IMR-90 (cell line): ENCODE measurements around the gene PPP6R3. TPM values are rescaled to one million over a fixed set of nuclear protein-coding genes. Genes with fewer than 3 reads are reported as not detected.

Experiments
- ATAC-seq: fragments of 200-7000 bp; cut with Tn5 transposase; 2 replicates; pipeline ENCODE4 v1.9.1; 2020; ENCODE audit warnings: low read depth, mild to moderate bottlenecking, moderate library complexity
- BruUV-seq: library from RNA; stranded (reverse); fragments of 400-500 nt; replicated peaks from 2 replicates; lab custom pipeline; 2021; lab: Mats Ljungman, UMichigan
- CTCF ChIA-PET: fragments of 300-600 bp; formaldehyde crosslinking; extraction: SDS; loops from one replicate; lab custom pipeline; 2021; ENCODE audit warnings: antibody characterized with exemption; lab: Yijun Ruan, JAX
- POLR2A ChIA-PET: fragments of 300-600 bp; sonication (Branson Sonifier 250); formaldehyde crosslinking; loops from one replicate; lab custom pipeline; 2022; ENCODE audit warnings: antibody characterized with exemption; ENCODE audit not compliant: unreplicated experiment; lab: Charles Lee
- DNase-seq: peaks from one replicate; pipeline ENCODE4 v3.0.0; 2013
- H2AFZ ChIP-seq: replicated peaks from 2 replicates; pipeline ENCODE3; 2013; ENCODE audit warnings: low read length, mild to moderate bottlenecking; ENCODE audit not compliant: poor library complexity
- H2AK5ac ChIP-seq: 2 replicates; pipeline ENCODE4 v1.6.1; 2013; ENCODE audit warnings: low read depth, low read length, inconsistent platforms
- H2AK9ac ChIP-seq: replicated peaks from 2 replicates; pipeline ENCODE3; 2013; ENCODE audit warnings: mild to moderate bottlenecking, low read depth, low read length, moderate library complexity; ENCODE audit not compliant: poor library complexity
- H2BK120ac ChIP-seq: 2 replicates; pipeline ENCODE4 v1.6.1; 2013; ENCODE audit warnings: low read depth, low read length, inconsistent platforms
- H2BK15ac ChIP-seq: 3 replicates; pipeline ENCODE4 v1.6.1; 2013; ENCODE audit warnings: low read depth, low read length, inconsistent platforms
- H2BK20ac ChIP-seq: 2 replicates; pipeline ENCODE4 v1.6.1; 2013; ENCODE audit warnings: low read depth, mild to moderate bottlenecking, inconsistent platforms, low read length, moderate library complexity
- H2BK5ac ChIP-seq: 2 replicates; pipeline ENCODE4 v1.6.1; 2013; ENCODE audit warnings: mild to moderate bottlenecking, low read depth, low read length, inconsistent platforms; ENCODE audit not compliant: poor library complexity, severe bottlenecking
- H3K14ac ChIP-seq: replicated peaks from 2 replicates; pipeline ENCODE4 v1.6.1; 2013; ENCODE audit warnings: low read depth, low read length, inconsistent platforms
- H3K18ac ChIP-seq: 2 replicates; pipeline ENCODE4 v1.6.1; 2013; ENCODE audit warnings: low read depth, low read length, control low read depth
- H3K23ac ChIP-seq: 2 replicates; pipeline ENCODE4 v1.6.1; 2013; ENCODE audit warnings: low read depth, low read length, inconsistent platforms
- H3K27ac ChIP-seq: 2 replicates; pipeline ENCODE4 v1.5.1; 2013; ENCODE audit warnings: mild to moderate bottlenecking, control low read depth, low read length; ENCODE audit not compliant: insufficient read depth
- H3K27me3 ChIP-seq: 2 replicates; pipeline ENCODE4 v1.6.1; 2013; ENCODE audit warnings: low read length; ENCODE audit not compliant: control insufficient read depth, insufficient read depth
- H3K36me3 ChIP-seq: 2 replicates; pipeline ENCODE4 v1.6.1; 2013; ENCODE audit warnings: low read length, mixed read lengths; ENCODE audit not compliant: control insufficient read depth, insufficient read depth
- H3K4ac ChIP-seq: 2 replicates; pipeline ENCODE4 v1.6.1; 2013; ENCODE audit warnings: low read depth, low read length, inconsistent platforms
- H3K4me1 ChIP-seq: 2 replicates; pipeline ENCODE4 v1.6.1; 2013; ENCODE audit warnings: low read length, mixed read lengths; ENCODE audit not compliant: control insufficient read depth, insufficient read depth
- H3K4me2 ChIP-seq: 2 replicates; pipeline ENCODE4 v1.6.1; 2013; ENCODE audit warnings: low read depth, mild to moderate bottlenecking, control low read depth, low read length, moderate library complexity
- H3K4me3 ChIP-seq: 2 replicates; pipeline ENCODE4 v1.5.1; 2013; ENCODE audit warnings: low read depth, mild to moderate bottlenecking, control low read depth, low read length, moderate library complexity; ENCODE audit not compliant: insufficient read depth
- H3K56ac ChIP-seq: 2 replicates; pipeline ENCODE4 v1.6.1; 2013; ENCODE audit warnings: low read length, inconsistent platforms; ENCODE audit not compliant: insufficient read depth; ENCODE audit errors: extremely low read depth
- H3K79me1 ChIP-seq, 2 experiments: 2 replicates each; pipeline ENCODE4 v1.6.1; 2013; ENCODE audit warnings: low read length in 2 of 2, inconsistent platforms in 1 of 2, low read depth in 1 of 2
- H3K9ac ChIP-seq: 2 replicates; pipeline ENCODE4 v1.6.1; 2013; ENCODE audit warnings: low read depth, low read length, control low read depth
- H3K9me1 ChIP-seq: 2 replicates; pipeline ENCODE4 v1.6.1; 2013; ENCODE audit warnings: low read length, inconsistent platforms; ENCODE audit not compliant: insufficient read depth
- H3K9me3 ChIP-seq: 2 replicates; pipeline ENCODE4 v1.6.1; 2013; ENCODE audit warnings: low read length; ENCODE audit not compliant: control insufficient read depth, insufficient read depth
- H4K20me1 ChIP-seq: 2 replicates; pipeline ENCODE4 v1.6.1; 2013; ENCODE audit warnings: low read length, inconsistent platforms; ENCODE audit not compliant: insufficient read depth
- H4K5ac ChIP-seq: 2 replicates; pipeline ENCODE4 v1.6.1; 2013; ENCODE audit warnings: mild to moderate bottlenecking, low read depth, low read length, control low read depth
- H4K8ac ChIP-seq, 2 experiments: 2 replicates each; pipeline ENCODE4 v1.6.1; 2013; ENCODE audit warnings: low read depth in 2 of 2, low read length in 2 of 2, control low read depth in 1 of 2, inconsistent platforms in 1 of 2
- H4K91ac ChIP-seq: 2 replicates; pipeline ENCODE4 v1.6.1; 2013; ENCODE audit warnings: low read depth, low read length, inconsistent platforms; ENCODE audit not compliant: insufficient read depth
- BHLHE40 ChIP-seq: fragments of 150-350 bp; IDR thresholded peaks from 2 replicates; pipeline ENCODE4 v1.6.1; 2016; ENCODE audit warnings: mild to moderate bottlenecking, low read depth, low read length
- CEBPB ChIP-seq: IDR thresholded peaks from 2 replicates; pipeline ENCODE4 v1.6.1; 2012; ENCODE audit warnings: low read depth, low read length, improper control_type of control experiment
- CHD1 ChIP-seq: IDR thresholded peaks from 2 replicates; pipeline ENCODE4 v1.6.1; 2012; ENCODE audit warnings: low read depth, low read length, improper control_type of control experiment
- CTCF ChIP-seq: conservative IDR thresholded peaks from 2 replicates; pipeline ENCODE4 v1.5.1; 2012; ENCODE audit warnings: mild to moderate bottlenecking, low read depth, low read length, improper control_type of control experiment
- ELK1 ChIP-seq: fragments of 150-350 bp; IDR thresholded peaks from 2 replicates; pipeline ENCODE4 v1.6.1; 2016; ENCODE audit warnings: low read depth, mild to moderate bottlenecking, low read length, moderate library complexity, borderline replicate concordance
- FOS ChIP-seq: fragments of 150-350 bp; IDR thresholded peaks from 2 replicates; pipeline ENCODE4 v1.6.1; 2016; ENCODE audit warnings: low read depth, low read length
- MAZ ChIP-seq: IDR thresholded peaks from 2 replicates; pipeline ENCODE4 v1.6.1; 2012; ENCODE audit warnings: low read depth, mild to moderate bottlenecking, low read length, improper control_type of control experiment, moderate library complexity, borderline replicate concordance
- MXI1 ChIP-seq: IDR thresholded peaks from 2 replicates; pipeline ENCODE4 v1.6.1; 2012; ENCODE audit warnings: low read depth, mild to moderate bottlenecking, low read length, moderate library complexity, borderline replicate concordance
- NFE2L2 ChIP-seq: fragments of 150-350 bp; IDR thresholded peaks from 2 replicates; pipeline ENCODE4 v1.6.1; 2016; ENCODE audit warnings: low read depth, mild to moderate bottlenecking, low read length
- POLR2A ChIP-seq: IDR thresholded peaks from 2 replicates; pipeline ENCODE4 v1.6.1; 2012; ENCODE audit warnings: mild to moderate bottlenecking, low read depth, low read length
- RCOR1 ChIP-seq: IDR thresholded peaks from 2 replicates; pipeline ENCODE4 v1.6.1; 2012; ENCODE audit warnings: mild to moderate bottlenecking, low read length, improper control_type of control experiment; ENCODE audit not compliant: insufficient replicate concordance
- RFX5 ChIP-seq: IDR thresholded peaks from 2 replicates; pipeline ENCODE4 v1.8.0; 2012; ENCODE audit warnings: low read depth, mild to moderate bottlenecking, low read length, moderate library complexity
- WGBS, 2 experiments: methylation state at CpG; one replicate each; pipeline versions ENCODE4 v1.1.5 to v1.1.7; 2013; ENCODE audit warnings: missing lambda C conversion rate in 2 of 2; ENCODE audit not compliant: insufficient read length in 1 of 2; ENCODE audit errors: extremely low coverage in 2 of 2; 5-methylcytosine and 5-hydroxymethylcytosine counted together
- dilution Hi-C: fragments of 300-500 bp; cut with HindIII; formaldehyde crosslinking; loops from one replicate; pipeline ENCODE4 v1.14.3; 2018; ENCODE audit warnings: low sequenced_read_pairs; ENCODE audit not compliant: unreplicated experiment
- in situ Hi-C: fragments of 300-500 bp; cut with MboI; formaldehyde crosslinking; loops from 3 replicates; pipeline ENCODE4 v1.14.3; 2019; ENCODE audit warnings: low sequenced_read_pairs, inconsistent platforms, mixed read lengths
- intact Hi-C: fragments of 100-400 bp; cut with micrococcal nuclease; formaldehyde crosslinking; loops from 2 replicates; pipeline ENCODE4 v1.10.0; 2022
- polyA plus RNA-seq, 3 experiments: library from polyadenylated mRNA; depleted of rRNA; stranded (reverse); fragments of >200 nt; gene quantifications; 2 replicates each; pipeline ENCODE4 v1.2.3, GENCODE V29; 2012; ENCODE audit warnings: low replicate concordance in 1 of 3
- total RNA-seq: library from RNA; depleted of rRNA; stranded (reverse); fragments of >200 nt; gene quantifications from 2 replicates; pipeline ENCODE4 v1.2.3, GENCODE V29; 2012
- TF ChIP-seq, protein P1 (sequence below): fragments of 150-350 bp; IDR thresholded peaks from 2 replicates; pipeline ENCODE4 v1.6.1; 2017; ENCODE audit warnings: mild to moderate bottlenecking, antibody characterized with exemption, low read length, low read depth

The PPP6R3 gene
- total and polyA plus RNA-seq, 2 of the 4 experiments (the other 2 are of a cell fraction): 29.0 to 123 TPM

DNA sequence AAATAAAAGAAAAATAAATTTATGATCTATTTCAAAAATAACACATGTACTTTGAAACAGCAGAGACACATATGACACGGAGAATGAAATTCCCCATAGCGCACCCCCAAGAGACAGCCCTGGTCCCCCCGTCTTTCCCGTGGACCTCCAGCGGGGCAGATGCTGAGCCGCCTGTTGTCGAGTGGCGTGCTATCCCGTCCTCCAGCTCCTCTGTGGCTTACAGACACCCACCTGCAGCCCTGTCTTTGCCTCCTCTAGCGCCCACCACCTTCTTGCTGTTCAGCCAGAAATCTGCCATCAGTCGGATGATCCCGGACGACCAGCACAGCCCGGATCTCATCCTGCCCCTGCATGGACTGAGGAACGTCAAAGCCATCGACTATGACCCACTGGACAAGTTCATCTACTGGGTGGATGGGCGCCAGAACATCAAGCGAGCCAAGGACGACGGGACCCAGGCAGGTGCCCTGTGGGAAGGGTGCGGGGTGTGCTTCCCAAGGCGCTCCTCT is 44.4 kb upstream of the PPP6R3 start:
- no peaks in the 10 kb centered on the region for H3K4me1 ChIP-seq
- no peak overlapping the region for H2AFZ ChIP-seq
- H3K36me3 ChIP-seq: peaks cover 52% of the 10 kb centered on the region
- H4K5ac ChIP-seq: no peak overlapping the region
- H4K8ac ChIP-seq: no peak overlapping the region
- 90% methylated on average over 14 of the region's 22 CpGs; no CpG with 5 or more reads in 1 of the 2 experiments for WGBS, 2 experiments
- H3K9me1 ChIP-seq: peaks cover 11% of the 10 kb centered on the region; the same call in 1 of the 2 replicates
- H2AK9ac ChIP-seq: no peak overlapping the region
- no peak overlapping the region for H3K4me2 ChIP-seq
- H2BK5ac ChIP-seq: no peak overlapping the region
- H2BK15ac ChIP-seq: no peak overlapping the region
- H3K79me1 ChIP-seq: peaks cover 0 to under 1% of the 10 kb centered on the region in 2 experiments; a peak in 1 of 4 replicates
- TF ChIP-seq ELK1 (no peak), BHLHE40 (no peak), RCOR1 (no peak), CEBPB (no peak), RFX5 (no peak), FOS (no peak), MAZ (no peak), NFE2L2 (no peak), CHD1 (no peak), POLR2A (no peak), CTCF (no peak), MXI1 (no peak)
- TF ChIP-seq, protein P1, sequence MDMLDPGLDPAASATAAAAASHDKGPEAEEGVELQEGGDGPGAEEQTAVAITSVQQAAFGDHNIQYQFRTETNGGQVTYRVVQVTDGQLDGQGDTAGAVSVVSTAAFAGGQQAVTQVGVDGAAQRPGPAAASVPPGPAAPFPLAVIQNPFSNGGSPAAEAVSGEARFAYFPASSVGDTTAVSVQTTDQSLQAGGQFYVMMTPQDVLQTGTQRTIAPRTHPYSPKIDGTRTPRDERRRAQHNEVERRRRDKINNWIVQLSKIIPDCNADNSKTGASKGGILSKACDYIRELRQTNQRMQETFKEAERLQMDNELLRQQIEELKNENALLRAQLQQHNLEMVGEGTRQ: no peak
- no peak overlapping the region for H3K23ac ChIP-seq
- no peak overlapping the region for H3K4me3 ChIP-seq
- no peaks in the 10 kb centered on the region for H3K27me3 ChIP-seq
- H2AK5ac ChIP-seq: no peak overlapping the region
- H3K18ac ChIP-seq: no peak overlapping the region
- in situ Hi-C loops: no loop called here
- dilution Hi-C loops: no loop called here
- DNase-seq: no peak
- peaks cover 5% of the 10 kb centered on the region; the same call in 1 of the 2 replicates for H4K20me1 ChIP-seq
- no peak overlapping the region for H3K27ac ChIP-seq
- no peak overlapping the region for H3K14ac ChIP-seq
- no peak overlapping the region for H3K9ac ChIP-seq
- ATAC-seq: no peak
- intact Hi-C loops: no loop called here
- H3K4ac ChIP-seq: no peak overlapping the region
- H3K9me3 ChIP-seq: no peaks in the 10 kb centered on the region
- POLR2A ChIA-PET: no interaction called here
- no peak overlapping the region for H3K56ac ChIP-seq
- H4K91ac ChIP-seq: no peak overlapping the region
- H2BK20ac ChIP-seq: no peak overlapping the region
- CTCF ChIA-PET: no interaction called here
- H2BK120ac ChIP-seq: no peak overlapping the region
- BruUV-seq: no TSS peak
